ENCODE measurements around the gene PRELP.

PRELP gene

DNA sequence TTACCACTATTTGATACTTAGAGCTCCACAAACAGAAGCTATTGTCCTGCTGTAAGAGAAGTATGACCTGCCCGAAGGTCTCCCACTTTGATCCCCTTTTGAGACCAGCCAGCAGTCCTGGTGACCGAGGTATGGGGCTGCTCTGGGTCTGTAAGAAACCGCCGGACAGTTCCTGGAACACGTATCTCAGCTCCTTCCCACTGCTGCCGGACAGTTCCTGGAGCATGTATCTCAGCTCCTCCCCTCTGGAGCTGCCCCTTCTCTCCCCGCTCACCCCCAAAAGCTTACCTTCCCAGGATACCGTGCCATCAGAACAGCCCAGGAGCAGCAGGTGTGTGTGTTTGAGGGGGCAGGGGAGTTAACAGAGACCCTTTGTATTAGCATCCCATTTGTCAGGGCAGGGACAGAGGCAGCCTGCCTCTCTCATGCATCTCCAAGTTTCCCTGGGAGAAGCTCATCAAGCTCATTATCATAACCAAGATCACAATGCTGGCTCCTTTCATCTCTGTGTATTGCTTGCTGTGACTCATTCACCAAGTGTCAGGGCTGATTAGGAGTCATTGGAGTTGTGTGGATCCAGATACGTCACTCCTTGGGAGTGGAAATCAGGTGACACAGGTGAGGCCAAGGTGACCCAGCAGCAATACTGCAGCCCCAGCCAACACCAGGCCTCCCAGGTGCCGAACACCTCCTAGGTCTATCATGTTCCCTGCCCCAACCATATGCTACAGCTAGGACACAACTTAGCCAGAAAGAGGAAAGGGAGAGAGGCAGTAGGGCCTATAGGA lies 43.6 kb downstream of the PRELP start:
- TF ChIP-seq TAF1 (IDR thresholded peaks at IDR 0.05; ENCODE audit: borderline replicate concordance, insufficient read depth, low read length) (no peak), FOXP2 (optimal IDR thresholded peaks at IDR 0.05; ENCODE audit: borderline replicate concordance, extremely low read depth, extremely low read length, insufficient read depth) (no peak), POLR2AphosphoS5 (IDR thresholded peaks at IDR 0.05; ENCODE audit: low read depth, low read length) (no peak), SIN3A (IDR thresholded peaks at IDR 0.05; ENCODE audit: borderline replicate concordance, insufficient read depth, low read length) (no peak)
- TF ChIP-seq, protein P1, sequence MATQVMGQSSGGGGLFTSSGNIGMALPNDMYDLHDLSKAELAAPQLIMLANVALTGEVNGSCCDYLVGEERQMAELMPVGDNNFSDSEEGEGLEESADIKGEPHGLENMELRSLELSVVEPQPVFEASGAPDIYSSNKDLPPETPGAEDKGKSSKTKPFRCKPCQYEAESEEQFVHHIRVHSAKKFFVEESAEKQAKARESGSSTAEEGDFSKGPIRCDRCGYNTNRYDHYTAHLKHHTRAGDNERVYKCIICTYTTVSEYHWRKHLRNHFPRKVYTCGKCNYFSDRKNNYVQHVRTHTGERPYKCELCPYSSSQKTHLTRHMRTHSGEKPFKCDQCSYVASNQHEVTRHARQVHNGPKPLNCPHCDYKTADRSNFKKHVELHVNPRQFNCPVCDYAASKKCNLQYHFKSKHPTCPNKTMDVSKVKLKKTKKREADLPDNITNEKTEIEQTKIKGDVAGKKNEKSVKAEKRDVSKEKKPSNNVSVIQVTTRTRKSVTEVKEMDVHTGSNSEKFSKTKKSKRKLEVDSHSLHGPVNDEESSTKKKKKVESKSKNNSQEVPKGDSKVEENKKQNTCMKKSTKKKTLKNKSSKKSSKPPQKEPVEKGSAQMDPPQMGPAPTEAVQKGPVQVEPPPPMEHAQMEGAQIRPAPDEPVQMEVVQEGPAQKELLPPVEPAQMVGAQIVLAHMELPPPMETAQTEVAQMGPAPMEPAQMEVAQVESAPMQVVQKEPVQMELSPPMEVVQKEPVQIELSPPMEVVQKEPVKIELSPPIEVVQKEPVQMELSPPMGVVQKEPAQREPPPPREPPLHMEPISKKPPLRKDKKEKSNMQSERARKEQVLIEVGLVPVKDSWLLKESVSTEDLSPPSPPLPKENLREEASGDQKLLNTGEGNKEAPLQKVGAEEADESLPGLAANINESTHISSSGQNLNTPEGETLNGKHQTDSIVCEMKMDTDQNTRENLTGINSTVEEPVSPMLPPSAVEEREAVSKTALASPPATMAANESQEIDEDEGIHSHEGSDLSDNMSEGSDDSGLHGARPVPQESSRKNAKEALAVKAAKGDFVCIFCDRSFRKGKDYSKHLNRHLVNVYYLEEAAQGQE (IDR thresholded peaks at IDR 0.05; ENCODE audit: insufficient read depth in 1 of 2, low read depth in 2 of 2, low read length in 2 of 2), result 0 out of 4 replicates have a peak, but pooled peaks of 1 of the 2 experiments have one; percentile 32

DNA sequence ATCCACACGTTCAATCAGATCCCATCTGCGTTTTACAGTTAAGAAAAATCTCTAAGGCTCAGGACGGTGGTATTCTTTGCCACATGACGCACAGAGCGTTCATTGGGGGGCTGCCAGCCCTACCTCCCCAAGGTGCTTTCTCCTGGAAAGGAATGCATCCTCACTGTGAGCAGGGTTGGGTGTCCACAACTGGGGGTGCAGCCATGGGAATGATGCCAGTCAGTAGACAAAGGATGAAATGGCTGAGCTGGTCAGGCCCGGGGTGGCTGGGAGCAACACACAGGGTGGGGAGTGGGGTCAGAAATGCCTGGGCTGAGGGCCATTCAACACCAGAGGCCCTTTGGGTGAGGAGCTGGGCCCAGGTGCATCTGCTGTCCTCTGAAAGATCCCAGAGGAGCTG lies 44.3 kb downstream of the PRELP start:
- TF ChIP-seq FOXP2 (optimal IDR thresholded peaks at IDR 0.05; ENCODE audit: borderline replicate concordance, extremely low read depth, extremely low read length, insufficient read depth) (no peak), TAF1 (IDR thresholded peaks at IDR 0.05; ENCODE audit: borderline replicate concordance, insufficient read depth, low read length) (no peak), POLR2AphosphoS5 (IDR thresholded peaks at IDR 0.05; ENCODE audit: low read depth, low read length) (no peak), SIN3A (IDR thresholded peaks at IDR 0.05; ENCODE audit: borderline replicate concordance, insufficient read depth, low read length) (no peak)
- TF ChIP-seq, protein P1 (IDR thresholded peaks at IDR 0.05; ENCODE audit: insufficient read depth in 1 of 2, low read depth in 2 of 2, low read length in 2 of 2), result no peak

DNA sequence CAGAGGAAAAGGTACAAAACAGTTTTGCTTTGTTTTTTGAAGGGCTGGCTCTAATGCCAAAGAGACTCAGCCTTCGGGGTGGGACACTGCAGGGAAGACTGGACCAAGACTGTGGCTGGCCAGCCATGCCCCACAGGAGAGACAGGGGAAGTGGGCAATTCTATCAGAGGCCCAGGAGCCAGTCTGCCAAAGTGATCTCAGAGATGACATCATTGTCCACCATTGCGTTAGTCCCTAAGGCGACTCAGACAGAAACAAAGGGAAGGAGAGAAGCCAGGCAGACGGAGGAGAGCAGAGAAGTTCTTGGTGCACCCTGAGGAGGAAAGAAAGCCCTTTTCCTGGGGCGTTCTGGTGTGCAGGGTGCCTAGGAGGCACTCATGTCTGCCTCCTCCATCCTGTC lies 44.7 kb downstream of the PRELP start:
- TF ChIP-seq POLR2AphosphoS5 (IDR thresholded peaks at IDR 0.05; ENCODE audit: low read depth, low read length) (no peak), SIN3A (IDR thresholded peaks at IDR 0.05; ENCODE audit: borderline replicate concordance, insufficient read depth, low read length) (no peak), FOXP2 (optimal IDR thresholded peaks at IDR 0.05; ENCODE audit: borderline replicate concordance, extremely low read depth, extremely low read length, insufficient read depth) (no peak), TAF1 (IDR thresholded peaks at IDR 0.05; ENCODE audit: borderline replicate concordance, insufficient read depth, low read length) (no peak)
- TF ChIP-seq, protein P1 (IDR thresholded peaks at IDR 0.05; ENCODE audit: insufficient read depth in 1 of 2, low read depth in 2 of 2, low read length in 2 of 2), result no peak

DNA sequence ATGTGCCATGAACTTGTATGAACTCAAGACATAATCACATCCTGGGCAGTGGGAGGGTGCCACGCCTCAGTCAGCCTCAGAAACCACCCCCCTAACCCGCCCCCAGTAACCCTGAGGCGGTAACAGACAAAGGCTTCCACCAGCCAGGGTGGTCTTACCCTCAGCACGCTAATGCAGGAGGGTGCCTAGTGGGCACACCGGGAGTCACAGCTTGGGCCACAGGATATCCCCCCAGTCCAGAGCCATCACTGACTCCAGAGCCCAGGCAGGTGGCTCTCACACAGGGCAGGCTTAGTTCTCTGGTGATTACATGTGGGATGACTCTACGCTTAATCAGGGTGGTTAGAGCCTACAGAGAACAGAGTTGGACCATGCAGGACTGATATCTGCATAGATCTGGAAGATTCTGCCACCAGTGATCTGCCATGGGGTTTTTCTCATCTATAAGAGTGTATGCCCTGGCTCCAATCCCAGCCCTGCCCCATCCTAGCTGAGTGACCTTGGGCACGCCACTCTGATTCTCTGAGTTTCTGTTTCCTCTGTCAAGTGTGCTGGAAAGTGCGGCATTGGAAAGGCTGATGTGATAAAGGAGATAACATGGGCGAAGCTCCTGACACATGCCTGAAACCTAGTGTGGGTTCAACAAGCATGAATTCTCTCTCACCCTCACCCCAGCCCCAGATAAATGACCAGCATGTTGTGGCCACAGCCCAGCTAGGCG lies 45.6 kb downstream of the PRELP start:
- TF ChIP-seq TAF1 (IDR thresholded peaks at IDR 0.05; ENCODE audit: borderline replicate concordance, insufficient read depth, low read length) (no peak), POLR2AphosphoS5 (IDR thresholded peaks at IDR 0.05; ENCODE audit: low read depth, low read length) (no peak), SIN3A (IDR thresholded peaks at IDR 0.05; ENCODE audit: borderline replicate concordance, insufficient read depth, low read length) (no peak), FOXP2 (optimal IDR thresholded peaks at IDR 0.05; ENCODE audit: borderline replicate concordance, extremely low read depth, extremely low read length, insufficient read depth) (no peak)
- TF ChIP-seq, protein P1 (IDR thresholded peaks at IDR 0.05; ENCODE audit: insufficient read depth in 1 of 2, low read depth in 2 of 2, low read length in 2 of 2), result no peak
